IMR-90 (cell line): ENCODE results near the gene BMP3. TPM values are rescaled to one million over a fixed set of nuclear protein-coding genes. Genes with fewer than 3 reads are reported as not detected.

Source experiments
- ATAC-seq: fragments of 200-7000 bp; cut with Tn5 transposase; 2 replicates; pipeline ENCODE4 v1.9.1; 2020; ENCODE audit warnings: low read depth, mild to moderate bottlenecking, moderate library complexity
- BruUV-seq: library from RNA; stranded (reverse); fragments of 400-500 nt; replicated peaks from 2 replicates; lab custom pipeline; 2021; lab: Mats Ljungman, UMichigan
- CTCF ChIA-PET: fragments of 300-600 bp; formaldehyde crosslinking; extraction: SDS; loops from one replicate; lab custom pipeline; 2021; ENCODE audit warnings: antibody characterized with exemption; lab: Yijun Ruan, JAX
- POLR2A ChIA-PET: fragments of 300-600 bp; sonication (Branson Sonifier 250); formaldehyde crosslinking; loops from one replicate; lab custom pipeline; 2022; ENCODE audit warnings: antibody characterized with exemption; ENCODE audit not compliant: unreplicated experiment; lab: Charles Lee
- DNase-seq: peaks from one replicate; pipeline ENCODE4 v3.0.0; 2013
- H2AFZ ChIP-seq: replicated peaks from 2 replicates; pipeline ENCODE3; 2013; ENCODE audit warnings: low read length, mild to moderate bottlenecking; ENCODE audit not compliant: poor library complexity
- H2AK5ac ChIP-seq: 2 replicates; pipeline ENCODE4 v1.6.1; 2013; ENCODE audit warnings: low read depth, low read length, inconsistent platforms
- H2AK9ac ChIP-seq: replicated peaks from 2 replicates; pipeline ENCODE3; 2013; ENCODE audit warnings: mild to moderate bottlenecking, low read depth, low read length, moderate library complexity; ENCODE audit not compliant: poor library complexity
- H2BK120ac ChIP-seq: 2 replicates; pipeline ENCODE4 v1.6.1; 2013; ENCODE audit warnings: low read depth, low read length, inconsistent platforms
- H2BK15ac ChIP-seq: 3 replicates; pipeline ENCODE4 v1.6.1; 2013; ENCODE audit warnings: low read depth, low read length, inconsistent platforms
- H2BK20ac ChIP-seq: 2 replicates; pipeline ENCODE4 v1.6.1; 2013; ENCODE audit warnings: low read depth, mild to moderate bottlenecking, inconsistent platforms, low read length, moderate library complexity
- H2BK5ac ChIP-seq: 2 replicates; pipeline ENCODE4 v1.6.1; 2013; ENCODE audit warnings: mild to moderate bottlenecking, low read depth, low read length, inconsistent platforms; ENCODE audit not compliant: poor library complexity, severe bottlenecking
- H3K14ac ChIP-seq: replicated peaks from 2 replicates; pipeline ENCODE4 v1.6.1; 2013; ENCODE audit warnings: low read depth, low read length, inconsistent platforms
- H3K18ac ChIP-seq: 2 replicates; pipeline ENCODE4 v1.6.1; 2013; ENCODE audit warnings: low read depth, low read length, control low read depth
- H3K23ac ChIP-seq: 2 replicates; pipeline ENCODE4 v1.6.1; 2013; ENCODE audit warnings: low read depth, low read length, inconsistent platforms
- H3K27ac ChIP-seq: 2 replicates; pipeline ENCODE4 v1.5.1; 2013; ENCODE audit warnings: mild to moderate bottlenecking, control low read depth, low read length; ENCODE audit not compliant: insufficient read depth
- H3K27me3 ChIP-seq: 2 replicates; pipeline ENCODE4 v1.6.1; 2013; ENCODE audit warnings: low read length; ENCODE audit not compliant: control insufficient read depth, insufficient read depth
- H3K36me3 ChIP-seq: 2 replicates; pipeline ENCODE4 v1.6.1; 2013; ENCODE audit warnings: low read length, mixed read lengths; ENCODE audit not compliant: control insufficient read depth, insufficient read depth
- H3K4ac ChIP-seq: 2 replicates; pipeline ENCODE4 v1.6.1; 2013; ENCODE audit warnings: low read depth, low read length, inconsistent platforms
- H3K4me1 ChIP-seq: 2 replicates; pipeline ENCODE4 v1.6.1; 2013; ENCODE audit warnings: low read length, mixed read lengths; ENCODE audit not compliant: control insufficient read depth, insufficient read depth
- H3K4me2 ChIP-seq: 2 replicates; pipeline ENCODE4 v1.6.1; 2013; ENCODE audit warnings: low read depth, mild to moderate bottlenecking, control low read depth, low read length, moderate library complexity
- H3K4me3 ChIP-seq: 2 replicates; pipeline ENCODE4 v1.5.1; 2013; ENCODE audit warnings: low read depth, mild to moderate bottlenecking, control low read depth, low read length, moderate library complexity; ENCODE audit not compliant: insufficient read depth
- H3K56ac ChIP-seq: 2 replicates; pipeline ENCODE4 v1.6.1; 2013; ENCODE audit warnings: low read length, inconsistent platforms; ENCODE audit not compliant: insufficient read depth; ENCODE audit errors: extremely low read depth
- H3K79me1 ChIP-seq, 2 experiments: 2 replicates each; pipeline ENCODE4 v1.6.1; 2013; ENCODE audit warnings: low read length in 2 of 2, inconsistent platforms in 1 of 2, low read depth in 1 of 2
- H3K9ac ChIP-seq: 2 replicates; pipeline ENCODE4 v1.6.1; 2013; ENCODE audit warnings: low read depth, low read length, control low read depth
- H3K9me1 ChIP-seq: 2 replicates; pipeline ENCODE4 v1.6.1; 2013; ENCODE audit warnings: low read length, inconsistent platforms; ENCODE audit not compliant: insufficient read depth
- H3K9me3 ChIP-seq: 2 replicates; pipeline ENCODE4 v1.6.1; 2013; ENCODE audit warnings: low read length; ENCODE audit not compliant: control insufficient read depth, insufficient read depth
- H4K20me1 ChIP-seq: 2 replicates; pipeline ENCODE4 v1.6.1; 2013; ENCODE audit warnings: low read length, inconsistent platforms; ENCODE audit not compliant: insufficient read depth
- H4K5ac ChIP-seq: 2 replicates; pipeline ENCODE4 v1.6.1; 2013; ENCODE audit warnings: mild to moderate bottlenecking, low read depth, low read length, control low read depth
- H4K8ac ChIP-seq, 2 experiments: 2 replicates each; pipeline ENCODE4 v1.6.1; 2013; ENCODE audit warnings: low read depth in 2 of 2, low read length in 2 of 2, control low read depth in 1 of 2, inconsistent platforms in 1 of 2
- H4K91ac ChIP-seq: 2 replicates; pipeline ENCODE4 v1.6.1; 2013; ENCODE audit warnings: low read depth, low read length, inconsistent platforms; ENCODE audit not compliant: insufficient read depth
- ELK1 ChIP-seq: fragments of 150-350 bp; IDR thresholded peaks from 2 replicates; pipeline ENCODE4 v1.6.1; 2016; ENCODE audit warnings: low read depth, mild to moderate bottlenecking, low read length, moderate library complexity, borderline replicate concordance
- FOS ChIP-seq: fragments of 150-350 bp; IDR thresholded peaks from 2 replicates; pipeline ENCODE4 v1.6.1; 2016; ENCODE audit warnings: low read depth, low read length
- POLR2A ChIP-seq: IDR thresholded peaks from 2 replicates; pipeline ENCODE4 v1.6.1; 2012; ENCODE audit warnings: mild to moderate bottlenecking, low read depth, low read length
- RCOR1 ChIP-seq: IDR thresholded peaks from 2 replicates; pipeline ENCODE4 v1.6.1; 2012; ENCODE audit warnings: mild to moderate bottlenecking, low read length, improper control_type of control experiment; ENCODE audit not compliant: insufficient replicate concordance
- WGBS, 2 experiments: methylation state at CpG; one replicate each; pipeline versions ENCODE4 v1.1.5 to v1.1.7; 2013; ENCODE audit warnings: missing lambda C conversion rate in 2 of 2; ENCODE audit not compliant: insufficient read length in 1 of 2; ENCODE audit errors: extremely low coverage in 2 of 2; 5-methylcytosine and 5-hydroxymethylcytosine counted together
- dilution Hi-C: fragments of 300-500 bp; cut with HindIII; formaldehyde crosslinking; loops from one replicate; pipeline ENCODE4 v1.14.3; 2018; ENCODE audit warnings: low sequenced_read_pairs; ENCODE audit not compliant: unreplicated experiment
- in situ Hi-C: fragments of 300-500 bp; cut with MboI; formaldehyde crosslinking; loops from 3 replicates; pipeline ENCODE4 v1.14.3; 2019; ENCODE audit warnings: low sequenced_read_pairs, inconsistent platforms, mixed read lengths
- intact Hi-C: fragments of 100-400 bp; cut with micrococcal nuclease; formaldehyde crosslinking; loops from 2 replicates; pipeline ENCODE4 v1.10.0; 2022
- polyA plus RNA-seq, 3 experiments: library from polyadenylated mRNA; depleted of rRNA; stranded (reverse); fragments of >200 nt; gene quantifications; 2 replicates each; pipeline ENCODE4 v1.2.3, GENCODE V29; 2012; ENCODE audit warnings: low replicate concordance in 1 of 3
- total RNA-seq: library from RNA; depleted of rRNA; stranded (reverse); fragments of >200 nt; gene quantifications from 2 replicates; pipeline ENCODE4 v1.2.3, GENCODE V29; 2012

The BMP3 gene
- total and polyA plus RNA-seq, 2 of the 4 experiments (the other 2 are of a cell fraction) = under 0.01 to 0.10 TPM

GRCh38 chr4:81052119-81053068 is 21.9 kb downstream of the BMP3 start (continued):
- no peak for TF ChIP-seq ELK1
- TF ChIP-seq FOS = no peak
- TF ChIP-seq POLR2A = no peak

- intact Hi-C loops (no loop called here), dilution Hi-C loops (no loop called here), in situ Hi-C loops (no loop called here)
- Histone ChIP-seq H3K79me1 (no peaks in the 10 kb centered on the region), H3K9ac (no peak overlapping the region), H2BK15ac (no peak overlapping the region), H2AK9ac (no peak overlapping the region), H4K8ac (no peak overlapping the region), H3K4me1 (peaks cover 6% of the 10 kb centered on the region; the same call in 1 of the 2 replicates), H3K14ac (no peak overlapping the region), H3K18ac (no peak overlapping the region), H3K4me3 (no peak overlapping the region), H2BK20ac (no peak overlapping the region), H2AK5ac (no peak overlapping the region), H2AFZ (no peak overlapping the region), H4K91ac (no peak overlapping the region), H3K23ac (no peak overlapping the region), H3K4ac (no peak overlapping the region), H3K27me3 (no peaks in the 10 kb centered on the region; the same call in 1 of the 2 replicates), H3K27ac (no peak overlapping the region), H3K36me3 (no peaks in the 10 kb centered on the region), H3K4me2 (no peak overlapping the region), H4K5ac (no peak overlapping the region), H4K20me1 (no peaks in the 10 kb centered on the region), H3K56ac (no peak overlapping the region), H2BK5ac (no peak overlapping the region), H3K9me1 (no peaks in the 10 kb centered on the region), H3K9me3 (no peaks in the 10 kb centered on the region), H2BK120ac (no peak overlapping the region)
- TF ChIP-seq RCOR1 (no peak), ELK1 (no peak)
- ChIA-PET POLR2A (no interaction called here), CTCF (no interaction called here)
- no peak for ATAC-seq
- WGBS, 2 experiments = no CpG with 5 or more reads among the region's 1 CpG
- no TSS peak for BruUV-seq
- DNase-seq = no peak
These were observed 28.1 kb downstream of the BMP3 start for GRCh38 chr4:81058621-81059020.
